Calu3 (cell line): Measurements from ENCODE around the gene ARHGAP24. TPM values are rescaled to one million over a fixed set of nuclear protein-coding genes. Genes with fewer than 3 reads are reported as not detected.

Experiments
- BruUV-seq: library from RNA; stranded (reverse); fragments of 400-500 nt; replicated peaks from 2 replicates; lab custom pipeline; 2021; lab: Mats Ljungman, UMichigan
- CTCF ChIA-PET: fragments of 300-600 bp; sonication (Branson Sonifier 250); formaldehyde crosslinking; loops from one replicate; lab custom pipeline; 2022; ENCODE audit warnings: antibody characterized with exemption; lab: Charles Lee
- DNase-seq: peaks from one replicate; pipeline ENCODE4 v3.0.0; 2022
- H3K27ac Mint-ChIP-seq: one replicate; pipeline ENCODE4 v1.8.0; 2022; ENCODE audit warnings: mixed read lengths; ENCODE audit not compliant: unreplicated experiment
- H3K27me3 Mint-ChIP-seq: one replicate; pipeline ENCODE4 v1.8.0; 2022; ENCODE audit warnings: mixed read lengths; ENCODE audit not compliant: unreplicated experiment
- H3K36me3 Mint-ChIP-seq: one replicate; pipeline ENCODE4 v1.8.0; 2022; ENCODE audit warnings: mild to moderate bottlenecking, moderate library complexity, mixed read lengths; ENCODE audit not compliant: insufficient read depth, unreplicated experiment
- H3K4me1 Mint-ChIP-seq: one replicate; pipeline ENCODE4 v1.8.0; 2022; ENCODE audit warnings: mild to moderate bottlenecking, low read depth, mixed read lengths; ENCODE audit not compliant: unreplicated experiment
- H3K4me3 Mint-ChIP-seq: one replicate; pipeline ENCODE4 v1.8.0; 2022; ENCODE audit warnings: mild to moderate bottlenecking, low read depth, moderate library complexity, mixed read lengths; ENCODE audit not compliant: unreplicated experiment
- H3K9me3 Mint-ChIP-seq: one replicate; pipeline ENCODE4 v1.8.0; 2022; ENCODE audit warnings: low read depth, mixed read lengths; ENCODE audit not compliant: unreplicated experiment
- intact Hi-C: fragments of 100-400 bp; cut with micrococcal nuclease; formaldehyde crosslinking; loops from one replicate; pipeline ENCODE4 v1.10.0; 2022; ENCODE audit not compliant: unreplicated experiment
- total RNA-seq: library from RNA; stranded (reverse); gene quantifications from 2 replicates; pipeline ENCODE4 v1.2.3, GENCODE V29; 2022
- TF ChIP-seq, protein P1 (sequence below): fragments of 200-600 bp; IDR thresholded peaks from one replicate; pipeline ENCODE4 v1.8.0; 2022; ENCODE audit warnings: antibody characterized with exemption; ENCODE audit not compliant: unreplicated experiment

The ARHGAP24 gene
- total RNA-seq, 1 experiment from 2014 or later: 10.2 TPM

DNA sequence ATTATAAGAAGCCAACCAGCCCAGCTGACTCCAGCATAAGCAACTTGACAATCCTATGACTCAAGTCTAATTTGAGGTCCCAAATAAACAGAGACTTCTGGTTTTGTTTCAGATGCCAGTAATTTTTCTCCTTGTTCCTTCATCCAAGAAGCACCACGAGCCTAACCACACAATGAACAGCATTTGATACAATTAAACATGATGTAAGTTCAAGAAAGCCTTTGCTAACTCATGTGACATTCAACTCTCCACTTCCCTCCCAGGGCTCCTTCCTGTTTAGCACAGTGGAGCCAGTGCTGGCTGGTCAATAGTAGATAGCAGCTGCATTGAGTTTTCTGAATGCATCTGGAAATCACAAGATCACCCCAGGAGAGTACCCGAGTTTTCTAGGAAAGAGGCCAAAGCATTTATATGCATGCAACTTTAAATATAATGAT, 206.3 kb downstream of the ARHGAP24 start:
- H3K9me3 Mint-ChIP-seq: no peaks in the 10 kb centered on the region
- H3K4me1 Mint-ChIP-seq: no peaks in the 10 kb centered on the region
- no peak for DNase-seq
- H3K36me3 Mint-ChIP-seq: no peaks in the 10 kb centered on the region
- CTCF ChIA-PET: no interaction called here
- H3K27ac Mint-ChIP-seq: no peak overlapping the region
- BruUV-seq: no TSS peak
- intact Hi-C loops: no loop called here
- H3K27me3 Mint-ChIP-seq: no peaks in the 10 kb centered on the region
- H3K4me3 Mint-ChIP-seq: no peak overlapping the region
- TF ChIP-seq, protein P1, sequence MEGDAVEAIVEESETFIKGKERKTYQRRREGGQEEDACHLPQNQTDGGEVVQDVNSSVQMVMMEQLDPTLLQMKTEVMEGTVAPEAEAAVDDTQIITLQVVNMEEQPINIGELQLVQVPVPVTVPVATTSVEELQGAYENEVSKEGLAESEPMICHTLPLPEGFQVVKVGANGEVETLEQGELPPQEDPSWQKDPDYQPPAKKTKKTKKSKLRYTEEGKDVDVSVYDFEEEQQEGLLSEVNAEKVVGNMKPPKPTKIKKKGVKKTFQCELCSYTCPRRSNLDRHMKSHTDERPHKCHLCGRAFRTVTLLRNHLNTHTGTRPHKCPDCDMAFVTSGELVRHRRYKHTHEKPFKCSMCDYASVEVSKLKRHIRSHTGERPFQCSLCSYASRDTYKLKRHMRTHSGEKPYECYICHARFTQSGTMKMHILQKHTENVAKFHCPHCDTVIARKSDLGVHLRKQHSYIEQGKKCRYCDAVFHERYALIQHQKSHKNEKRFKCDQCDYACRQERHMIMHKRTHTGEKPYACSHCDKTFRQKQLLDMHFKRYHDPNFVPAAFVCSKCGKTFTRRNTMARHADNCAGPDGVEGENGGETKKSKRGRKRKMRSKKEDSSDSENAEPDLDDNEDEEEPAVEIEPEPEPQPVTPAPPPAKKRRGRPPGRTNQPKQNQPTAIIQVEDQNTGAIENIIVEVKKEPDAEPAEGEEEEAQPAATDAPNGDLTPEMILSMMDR: no peak

DNA sequence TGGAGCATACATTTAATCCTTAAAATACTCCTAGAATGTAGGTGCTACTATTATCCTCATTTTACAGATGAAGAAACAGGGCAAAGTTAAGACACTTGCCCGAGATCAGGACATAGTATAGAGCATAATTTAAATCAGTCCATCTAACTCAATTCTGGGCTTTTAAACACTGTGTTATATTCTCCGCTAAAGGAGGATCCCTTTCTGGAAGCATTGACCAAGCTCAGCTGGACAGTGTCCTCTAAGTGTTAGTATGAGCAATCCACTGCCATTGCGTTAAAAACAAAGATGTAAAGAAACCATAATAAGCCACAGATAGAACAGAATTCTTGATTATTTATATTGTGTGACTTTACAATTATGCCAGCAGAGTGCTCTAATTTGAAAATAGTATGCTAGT, 207.0 kb downstream of the ARHGAP24 start:
- CTCF ChIA-PET: no interaction called here
- H3K4me3 Mint-ChIP-seq: no peak overlapping the region
- no peak overlapping the region for H3K27ac Mint-ChIP-seq
- no peak for DNase-seq
- TF ChIP-seq, protein P1: no peak
- H3K9me3 Mint-ChIP-seq: no peaks in the 10 kb centered on the region
- BruUV-seq: no TSS peak
- intact Hi-C loops: no loop called here
- H3K36me3 Mint-ChIP-seq: no peaks in the 10 kb centered on the region
- no peaks in the 10 kb centered on the region for H3K27me3 Mint-ChIP-seq
- H3K4me1 Mint-ChIP-seq: no peaks in the 10 kb centered on the region

DNA sequence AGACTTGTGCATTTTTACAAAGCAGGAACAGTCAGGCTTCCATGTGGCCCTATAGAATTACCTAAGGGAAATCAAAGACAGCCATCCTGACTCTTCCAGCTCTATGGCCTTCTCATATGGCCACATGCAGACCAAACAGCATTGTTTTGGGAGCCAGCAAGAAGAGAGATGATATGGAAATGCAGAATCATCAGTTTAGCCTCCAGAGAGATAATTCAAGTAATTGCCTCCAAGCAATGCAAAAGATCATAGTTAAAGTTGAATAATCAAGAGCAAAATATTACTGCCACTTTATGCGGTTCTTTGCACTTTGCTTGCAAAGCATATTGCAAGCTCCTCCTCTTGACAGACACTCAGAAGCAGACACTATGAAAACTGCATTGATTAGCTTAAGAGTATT, 207.4 kb downstream of the ARHGAP24 start:
- Mint-ChIP-seq H3K27me3 (no peaks in the 10 kb centered on the region), H3K36me3 (no peaks in the 10 kb centered on the region), H3K9me3 (no peaks in the 10 kb centered on the region), H3K4me1 (no peaks in the 10 kb centered on the region), H3K27ac (no peak overlapping the region), H3K4me3 (no peak overlapping the region)
- intact Hi-C loops: no loop called here
- DNase-seq: no peak
- no TSS peak for BruUV-seq
- CTCF ChIA-PET: no interaction called here
- TF ChIP-seq, protein P1: no peak

DNA sequence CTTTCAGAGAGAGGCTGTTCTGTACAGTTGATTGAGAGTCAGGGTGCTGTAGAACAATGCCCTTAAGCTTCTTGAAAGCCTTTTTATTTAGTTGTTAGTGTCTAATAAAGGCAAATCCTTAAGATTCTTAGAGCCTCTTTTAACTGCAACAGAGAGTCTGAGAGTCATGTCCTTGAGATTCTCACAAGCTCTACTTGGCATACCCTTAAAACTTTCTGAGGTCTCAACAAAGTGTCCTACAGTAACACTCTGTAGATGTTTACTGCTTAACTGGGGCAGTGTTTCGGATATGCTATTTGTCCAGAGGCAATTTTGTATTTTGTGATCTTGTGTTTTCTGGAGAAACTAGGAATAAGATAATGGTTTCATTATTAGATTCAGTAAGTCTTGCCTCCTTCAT, 209.7 kb downstream of the ARHGAP24 start:
- BruUV-seq: no TSS peak
- Mint-ChIP-seq H3K4me3 (no peak overlapping the region), H3K36me3 (no peaks in the 10 kb centered on the region), H3K9me3 (no peaks in the 10 kb centered on the region), H3K4me1 (no peaks in the 10 kb centered on the region), H3K27me3 (no peaks in the 10 kb centered on the region), H3K27ac (no peak overlapping the region)
- intact Hi-C loops: no loop called here
- DNase-seq: no peak
- TF ChIP-seq, protein P1: no peak
- CTCF ChIA-PET: no interaction called here
